Stimulated activated CD8-positive, alpha-beta memory T cell treated with anti-CD3 and anti-CD28 coated beads, Interleukin-12 subunit alpha, Interleukin-12 subunit beta, amount 100 ng/mL, for 4 hours (primary cell): ENCODE results near the gene UBA52.
A peak's percentile ranks its signal among the peaks of the same experiment; 100 is the strongest.
"Not testable (repeated sequence)": the region's sequence is repeated elsewhere in the genome, so short reads cannot be mapped to it uniquely, and the experiment has no call there.

Experiments used
- DNase-seq: peaks from one replicate; pipeline ENCODE4 v3.0.0-alpha.2; 2020; ENCODE audit warnings: low read depth

The UBA52 gene

GRCh38 chr19:18557411-18558201, 14.1 kb upstream of the UBA52 start, which contains the start of gene KXD1:
KXD1 (plus strand) TSS chr19:18557870; CDS start chr19:18562057, 4,187 bp downstream.
- peak; percentile 95 for DNase-seq

GRCh38 chr19:18558202-18558555, 13.5 kb upstream of the UBA52 start:
- no peak for DNase-seq

GRCh38 chr19:18558604-18559003, 13.1 kb upstream of the UBA52 start:
- no peak for DNase-seq

DNA sequence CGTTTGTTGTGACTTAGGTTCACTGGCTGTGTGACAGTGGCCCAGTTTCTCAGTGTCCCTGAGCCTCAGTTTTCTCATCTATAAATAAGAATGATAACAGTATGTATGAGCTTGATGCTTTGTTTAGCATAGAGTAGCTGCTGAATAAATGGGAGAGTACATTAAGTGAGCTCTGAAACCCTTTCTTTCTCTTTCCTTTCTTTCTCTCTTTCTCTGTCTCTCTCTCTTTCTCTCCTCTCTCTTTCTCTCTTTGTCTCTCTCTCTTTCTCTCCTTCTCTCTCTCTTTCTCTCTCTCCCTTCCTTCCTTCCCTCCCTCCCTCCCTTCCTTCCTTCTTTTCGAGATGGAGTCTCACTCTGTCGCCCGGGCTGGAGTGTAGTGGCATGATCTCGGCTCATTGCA, 12.0 kb upstream of the UBA52 start:
- DNase-seq, result no peak

- no peak for DNase-seq
Measured at GRCh38 chr19:18562086-18562485, 9.6 kb upstream of the UBA52 start.

GRCh38 chr19:18566953-18567352, 4.7 kb upstream of the UBA52 start:
- DNase-seq, result no peak

- no peak for DNase-seq
Measured at GRCh38 chr19:18568367-18568766, 3.3 kb upstream of the UBA52 start.

GRCh38 chr19:18574691-18575291, 3.1 kb downstream of the UBA52 start:
- no peak for DNase-seq

GRCh38 chr19:18576383-18576782, 4.7 kb downstream of the UBA52 start:
- DNase-seq, result no peak

GRCh38 chr19:18577365-18577914, 5.8 kb downstream of the UBA52 start:
- no peak for DNase-seq

DNA sequence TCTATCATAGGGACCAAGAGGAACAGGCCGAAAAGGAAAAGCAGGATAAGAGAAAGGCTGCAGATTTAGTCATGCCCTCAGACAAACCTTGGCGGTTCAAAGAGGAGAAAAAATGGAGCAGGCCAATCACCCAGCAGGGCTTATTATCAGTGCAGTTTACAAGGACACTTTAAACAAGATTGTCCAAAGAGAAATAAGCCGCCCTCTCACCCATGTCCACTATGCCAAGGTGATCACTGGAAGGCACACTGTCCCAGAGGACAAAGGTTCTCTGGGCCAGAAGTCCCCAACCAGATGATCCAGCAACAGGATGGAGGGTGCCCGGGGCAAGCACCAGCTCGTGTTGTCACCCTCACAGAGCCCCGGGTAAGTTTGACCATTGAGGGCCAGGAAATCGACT, 8.7 kb downstream of the UBA52 start:
- DNase-seq, result no peak

- no peak for DNase-seq
Measured at GRCh38 chr19:18586306-18586705, 14.6 kb downstream of the UBA52 start.

DNA sequence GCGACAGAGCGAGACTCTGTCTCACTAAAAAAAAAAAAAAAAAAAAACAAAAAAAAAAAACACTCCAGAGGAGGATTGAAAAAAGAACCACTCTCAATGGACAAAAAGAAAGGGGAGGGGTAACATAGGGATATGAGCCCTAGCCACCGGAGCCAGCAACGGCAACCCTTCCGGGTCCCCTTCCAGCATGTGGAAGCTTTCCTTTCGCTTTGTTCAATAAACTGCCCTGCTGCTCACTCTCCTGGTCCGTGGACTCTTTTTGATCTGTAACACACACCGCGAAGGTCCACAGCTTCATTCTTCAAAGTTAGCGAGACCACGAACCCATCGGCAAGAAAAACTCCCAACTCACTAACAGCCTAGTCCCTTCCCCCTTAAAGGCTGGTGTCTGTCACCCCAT, 15.9 kb downstream of the UBA52 start:
- no peak for DNase-seq

- no peak for DNase-seq
Measured at GRCh38 chr19:18587962-18588610, 16.4 kb downstream of the UBA52 start.

DNA sequence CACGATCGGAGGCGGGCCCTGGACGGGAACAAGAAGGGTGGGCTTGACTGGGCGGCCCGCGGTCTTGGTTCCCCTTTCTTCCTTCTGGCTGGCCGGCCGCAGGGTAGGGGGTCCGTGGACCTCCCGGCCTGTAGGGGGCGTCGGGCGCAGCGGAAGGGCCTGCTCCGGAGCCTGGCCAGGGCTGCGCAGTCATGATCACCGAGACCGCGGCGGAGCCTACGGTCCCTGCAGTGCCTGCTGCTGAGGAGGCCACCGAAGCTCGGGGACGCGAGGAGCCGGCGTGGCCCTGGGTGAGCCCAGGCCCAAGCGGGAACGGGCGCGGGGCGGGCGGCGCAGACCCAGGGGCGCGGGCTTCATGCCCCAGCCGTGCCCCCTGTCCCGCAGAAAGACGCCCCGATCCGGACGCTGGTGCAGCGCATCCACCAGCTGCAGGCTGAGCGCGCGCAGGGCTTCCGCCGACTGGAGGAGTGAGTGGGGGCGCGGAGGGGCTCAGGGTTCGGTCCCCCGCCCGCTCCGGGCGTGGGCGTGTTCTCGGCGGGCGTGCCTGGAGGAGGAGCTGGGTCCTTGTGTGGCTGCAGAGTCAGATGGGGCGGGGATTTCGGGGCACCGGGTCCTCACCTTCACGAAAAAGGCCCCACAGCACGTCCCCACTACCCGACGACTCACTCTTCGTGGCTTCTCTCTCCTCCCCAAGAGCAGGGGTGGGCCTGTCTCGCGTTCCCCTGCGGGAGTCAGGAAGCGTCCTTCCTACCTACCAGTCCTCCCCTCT, 17.1 kb downstream of the UBA52 start, which contains the start of gene REX1BD:
Gene REX1BD (plus strand): TSS at position 188 of the 769 bp plus-strand sequence. CDS start 4 bp downstream, at position 192.
- DNase-seq, result peak; percentile 83

GRCh38 chr19:18589380-18590272, 18.0 kb downstream of the UBA52 start:
- no peak for DNase-seq

DNA sequence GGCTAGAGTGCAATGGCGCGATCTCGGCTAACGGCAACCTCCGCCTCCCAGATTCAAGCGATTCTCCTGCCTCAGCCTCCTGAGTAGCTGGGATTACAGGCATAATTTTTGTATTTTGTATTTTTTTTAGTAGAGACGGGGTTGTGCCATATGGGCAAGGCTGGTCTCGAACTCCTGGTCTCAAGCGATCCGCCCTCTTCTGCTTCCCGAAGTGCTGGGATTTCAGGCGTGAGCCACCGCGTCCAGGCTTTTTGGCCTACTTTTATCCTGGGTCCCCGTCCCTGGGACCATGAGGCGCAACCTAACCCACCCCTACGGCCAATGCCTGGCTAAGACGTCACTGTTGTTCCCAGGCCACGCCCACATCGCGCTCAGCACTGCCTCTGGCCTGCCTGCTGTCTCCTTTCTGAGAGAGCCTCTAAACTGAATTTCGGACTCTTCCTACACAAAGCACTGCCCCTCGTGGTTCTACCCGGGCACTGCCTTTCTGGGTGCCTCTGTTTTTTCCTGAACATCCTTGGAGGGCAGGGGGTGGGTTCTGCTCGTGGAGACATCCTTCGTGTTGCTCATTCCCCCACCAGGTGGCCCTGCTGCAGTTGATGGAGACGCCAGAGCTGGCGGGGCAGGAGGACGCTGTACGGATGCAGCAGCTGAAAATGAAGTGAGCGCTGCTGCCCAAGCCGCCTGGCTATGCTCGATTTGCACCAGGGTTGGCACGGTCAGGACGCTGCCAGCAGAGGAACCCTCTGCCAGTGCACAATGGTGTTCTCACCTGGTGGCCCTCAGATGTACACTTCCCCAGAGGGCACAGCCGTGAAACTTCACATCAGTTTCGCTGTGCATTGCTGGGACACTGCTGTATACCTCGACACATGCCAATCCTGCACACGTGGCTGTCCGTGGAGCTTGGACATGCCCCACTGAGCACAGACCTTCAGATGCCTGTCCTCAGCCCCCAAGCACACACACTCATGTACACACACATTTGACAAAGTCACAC, 18.9 kb downstream of the UBA52 start:
- no peak for DNase-seq

GRCh38 chr19:18591735-18592385, 20.2 kb downstream of the UBA52 start:
- no peak for DNase-seq

DNA sequence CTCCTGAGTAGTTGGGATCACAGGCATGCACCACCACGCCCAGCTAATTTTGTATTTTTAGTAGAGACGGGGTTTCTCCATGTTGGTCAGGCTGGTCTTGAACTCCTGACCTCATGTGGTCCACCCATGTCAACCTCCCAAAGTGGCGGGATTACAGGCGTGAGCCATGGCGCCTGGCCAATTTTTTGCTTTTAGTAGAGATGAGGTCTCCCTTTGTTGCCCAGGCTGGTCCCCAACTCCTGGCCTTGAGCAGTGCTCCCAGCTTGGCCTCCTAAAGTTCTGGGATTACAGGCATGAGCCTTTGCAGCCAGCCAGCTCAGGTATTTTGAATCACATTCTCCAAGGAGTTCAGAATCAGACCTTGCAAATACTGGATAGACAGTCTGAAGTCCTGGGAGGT, 21.1 kb downstream of the UBA52 start:
- not testable (repeated sequence) for DNase-seq
